Suprapubic skin (tissue), 3 donors: ENCODE measurements around the gene NPIPA7.
"Not testable (repeated sequence)": the region's sequence is repeated elsewhere in the genome, so short reads cannot be mapped to it uniquely, and the experiment has no call there.

Experiments used
- CTCF ChIP-seq, 2 donors: fragments of 200-600 bp in 1 of 2; fragments of 450-650 bp in 1 of 2; sonication (generic) in 1 of 2; IDR thresholded peaks; one replicate each; pipeline ENCODE4 v1.5.1; 2016 to 2019; ENCODE audit warnings: antibody characterized with exemption in 2 of 2, mild to moderate bottlenecking in 1 of 2, moderate library complexity in 1 of 2
- POLR2A ChIP-seq, 2 donors: fragments of 450-650 bp; IDR thresholded peaks; one replicate each; pipeline ENCODE4 v1.6.1; 2017; ENCODE audit warnings: antibody characterized with exemption in 2 of 2, mild to moderate bottlenecking in 2 of 2, moderate library complexity in 2 of 2

- TF ChIP-seq POLR2A, CTCF (IDR thresholded peaks at IDR 0.05): not testable (repeated sequence)
Measured at GRCh38 chr16:16417071-16417470, 38.1 kb downstream of the NPIPA7 start.
